Natural killer cell treated with Interleukin-12 subunit alpha and Interleukin-12 subunit beta and Interleukin-15 and Interleukin-18, amount 100 ng/mL, for 72 hours (primary cell): Measurements from ENCODE around the gene RASAL3. TPM values are rescaled to one million over a fixed set of nuclear protein-coding genes. Genes with fewer than 3 reads are reported as not detected.

ENCODE experiments used
- total RNA-seq, 2 donors: library from RNA; stranded (reverse); gene quantifications; one replicate each; pipeline ENCODE4 v1.2.3, GENCODE V29; 2022

Gene RASAL3
- total RNA-seq, 2 donors from 2014 or later: 129 to 158 TPM

Other genes with a start within 250 kb of the RASAL3 start
- gene EPHX3, start 232.1 kb downstream of the RASAL3 start, total RNA-seq: 1 to 10 TPM in 1 of 2 donors, under 1 TPM in 1; 0.81 to 1.0 TPM
- 100 to 1,000 TPM; 111 to 161 TPM for gene BRD4, start 132.0 kb downstream of the RASAL3 start, total RNA-seq
- gene AKAP8, start 84.8 kb downstream of the RASAL3 start, total RNA-seq: 10 to 100 TPM; 61.4 to 78.3 TPM
- 100 to 1,000 TPM in 1 of 2 donors, 10 to 100 TPM in 1; 72.8 to 123 TPM for gene AKAP8L, start 45.6 kb downstream of the RASAL3 start, total RNA-seq
- gene WIZ, start 14.6 kb downstream of the RASAL3 start, total RNA-seq: 10 to 100 TPM; 27.3 to 46.3 TPM
- not detected for gene PGLYRP2, start 15.0 kb upstream of the RASAL3 start, total RNA-seq
- gene CYP4F22, start 44.0 kb upstream of the RASAL3 start, total RNA-seq: under 1 TPM; 0.24 to 0.86 TPM
- gene CYP4F8, start 150.7 kb upstream of the RASAL3 start, total RNA-seq: not detected
- gene CYP4F3, start 176.4 kb upstream of the RASAL3 start, total RNA-seq: under 1 TPM in 1 of 2 donors, not detected in 1; 0.12 TPM
- gene CYP4F12, start 208.5 kb upstream of the RASAL3 start, total RNA-seq: not detected